HepG2 (cell line): ENCODE measurements around the gene VPS50.

Experiments
- ATF7 ChIP-seq, 2 experiments: fragments of 450-650 bp in 1 of 2; sonication (generic) in 1 of 2; formaldehyde crosslinking in 1 of 2; IDR thresholded peaks; 2 replicates each; pipeline versions ENCODE4 v1.4.0 to v1.6.1; 2016 to 2020; ENCODE audit warnings: antibody characterized with exemption in 1 of 2, mild to moderate bottlenecking in 1 of 2, missing genetic modification reagents in 1 of 2
- ETV6 ChIP-seq: sonication (generic); formaldehyde crosslinking; conservative IDR thresholded peaks from 2 replicates; pipeline ENCODE4 v1.4.0; 2020; ENCODE audit warnings: missing genetic modification reagents
- POLR2A ChIP-seq, 2 experiments: IDR thresholded peaks; 2 replicates each; pipeline ENCODE4 v1.6.1; 2011; ENCODE audit warnings: low read depth in 2 of 2, low read length in 2 of 2, mild to moderate bottlenecking in 1 of 2, moderate library complexity in 1 of 2; ENCODE audit not compliant: insufficient read depth in 1 of 2
- SIN3A ChIP-seq: IDR thresholded peaks from 2 replicates; pipeline ENCODE4 v1.6.1; 2011; ENCODE audit warnings: low read depth, mild to moderate bottlenecking, control low read depth, low read length, borderline replicate concordance
- SMC3 ChIP-seq: IDR thresholded peaks from 2 replicates; pipeline ENCODE4 v1.6.1; 2011; ENCODE audit warnings: low read length, improper control_type of control experiment

- TF ChIP-seq SMC3 (no peak), ATF7 (IDR thresholded peaks at IDR 0.05) (no peak), ATF7 (CRISPR knock-in tag; IDR thresholded peaks at IDR 0.05) (no peak), SIN3A (no peak), ETV6 (CRISPR knock-in tag) (no peak), POLR2A (IDR thresholded peaks at IDR 0.05; ENCODE audit: insufficient read depth in 1 of 2, low read depth in 2 of 2, low read length in 2 of 2) (no peak)
Observed at GRCh38 chr7:93238748-93239147, 6.6 kb downstream of the VPS50 start.
